SK-N-SH (cell line): ENCODE data around the gene GPR107. TPM values are rescaled to one million over a fixed set of nuclear protein-coding genes. Genes with fewer than 3 reads are reported as not detected.

Experiments
- CTCF ChIA-PET: fragments of 300-600, 350-600 bp; formaldehyde crosslinking; extraction: SDS; loops from one replicate; lab custom pipeline; 2021; lab: Yijun Ruan, JAX
- POLR2A ChIA-PET: fragments of 350-600 bp; sonication (Branson Sonifier 250); formaldehyde crosslinking; extraction: SDS; loops from one replicate; lab custom pipeline; 2020; ENCODE audit warnings: antibody characterized with exemption, inconsistent platforms; lab: Yijun Ruan, JAX
- DNase-seq: peaks from one replicate; pipeline ENCODE4 v3.0.0; 2012
- H2AFZ ChIP-seq: fragments of 200-600 bp; sonication (generic); 2 replicates; pipeline ENCODE4 v1.8.1; 2016; ENCODE audit warnings: antibody characterized with exemption, mild to moderate bottlenecking, low read depth
- H3F3A ChIP-seq: fragments of 200-600 bp; sonication (generic); replicated peaks from 2 replicates; pipeline ENCODE3; 2016; ENCODE audit warnings: antibody characterized with exemption, mild to moderate bottlenecking; ENCODE audit not compliant: insufficient read depth
- H3K27ac ChIP-seq, 2 experiments: fragments of 200-500 bp in 1 of 2; fragments of 200-600 bp in 1 of 2; sonication (Bioruptor generic) in 1 of 2; sonication (generic), shearing (Covaris generic) in 1 of 2; 2 replicates each; pipeline versions ENCODE4 v1.5.1 to v1.6.1; 2014 to 2016; ENCODE audit warnings: low read depth in 2 of 2, inconsistent platforms in 1 of 2, low read length in 1 of 2, mild to moderate bottlenecking in 1 of 2, mixed read lengths in 1 of 2
- H3K27me3 ChIP-seq: fragments of 200-600 bp; sonication (generic), shearing (Covaris generic); 2 replicates; pipeline ENCODE4 v1.6.1; 2016; ENCODE audit warnings: mixed run types; ENCODE audit not compliant: insufficient read depth
- H3K36me3 ChIP-seq, 2 experiments: fragments of 200-500 bp in 1 of 2; fragments of 200-600 bp in 1 of 2; sonication (Bioruptor generic) in 1 of 2; sonication (generic) in 1 of 2; replicated peaks in 1 of 2; 2 replicates each; pipeline versions ENCODE3 to v1.5.1; 2014 to 2016; ENCODE audit warnings: low read length in 1 of 2, mild to moderate bottlenecking in 1 of 2; ENCODE audit not compliant: insufficient read depth in 2 of 2, control insufficient read depth in 1 of 2
- H3K4me1 ChIP-seq, 2 experiments: fragments of 200-500 bp in 1 of 2; fragments of 200-600 bp in 1 of 2; sonication (Bioruptor generic) in 1 of 2; sonication (generic), shearing (Covaris generic) in 1 of 2; 2 replicates each; pipeline versions ENCODE4 v1.5.1 to v1.6.1; 2014 to 2016; ENCODE audit warnings: low read depth in 1 of 2, low read length in 1 of 2, mixed run types in 1 of 2; ENCODE audit not compliant: insufficient read depth in 2 of 2, control insufficient read depth in 1 of 2
- H3K4me2 ChIP-seq: fragments of 200-600 bp; sonication (generic), shearing (Covaris generic); 2 replicates; pipeline ENCODE4 v1.6.1; 2017; ENCODE audit warnings: mixed run types
- H3K4me3 ChIP-seq, 2 experiments: fragments of 200-500 bp in 1 of 2; fragments of 200-600 bp in 1 of 2; sonication (Bioruptor generic) in 1 of 2; sonication (generic), shearing (Covaris generic) in 1 of 2; 2 replicates each; pipeline versions ENCODE4 v1.5.1 to v1.8.1; 2014 to 2016; ENCODE audit warnings: low read depth in 2 of 2, inconsistent platforms in 1 of 2, low read length in 1 of 2, mild to moderate bottlenecking in 1 of 2, mixed read lengths in 1 of 2, moderate library complexity in 1 of 2
- H3K79me2 ChIP-seq: fragments of 200-600 bp; sonication (generic); 2 replicates; pipeline ENCODE4 v1.8.1; 2017; ENCODE audit warnings: mild to moderate bottlenecking; ENCODE audit not compliant: insufficient read depth
- H3K9ac ChIP-seq: fragments of 200-600 bp; sonication (generic); 2 replicates; pipeline ENCODE4 v1.6.1; 2017; ENCODE audit warnings: mixed run types
- H3K9me2 ChIP-seq: fragments of 200-600 bp; sonication (generic); 2 replicates; pipeline ENCODE4 v1.6.1; 2017; ENCODE audit warnings: mixed run types
- H3K9me3 ChIP-seq: fragments of 200-600 bp; sonication (generic); 2 replicates; pipeline ENCODE4 v1.6.1; 2017; ENCODE audit warnings: mixed run types, mild to moderate bottlenecking, moderate library complexity
- H4K20me1 ChIP-seq: fragments of 200-600 bp; sonication (generic); 2 replicates; pipeline ENCODE4 v1.6.1; 2017; ENCODE audit warnings: mild to moderate bottlenecking, mixed run types; ENCODE audit not compliant: insufficient read depth
- EP300 ChIP-seq, 2 experiments: IDR thresholded peaks; 2 replicates each; pipeline versions ENCODE4 v1.4.0 to v1.6.1; 2012; ENCODE audit warnings: borderline replicate concordance in 1 of 2, low read depth in 1 of 2, low read length in 1 of 2
- FOSL2 ChIP-seq: IDR thresholded peaks from 2 replicates; pipeline ENCODE4 v1.4.0; 2012; ENCODE audit warnings: low read depth, mild to moderate bottlenecking, moderate library complexity, borderline replicate concordance
- FOXJ3 ChIP-seq: sonication (generic); formaldehyde crosslinking; IDR thresholded peaks from 2 replicates; pipeline ENCODE4 v1.5.1; 2020; ENCODE audit warnings: mild to moderate bottlenecking, missing genetic modification reagents
- FOXM1 ChIP-seq: IDR thresholded peaks from 2 replicates; pipeline ENCODE4 v1.4.0; 2012; ENCODE audit warnings: low read depth, mild to moderate bottlenecking
- GABPA ChIP-seq: IDR thresholded peaks from 2 replicates; pipeline ENCODE4 v1.4.0; 2012; ENCODE audit warnings: low read depth, mild to moderate bottlenecking
- JUND ChIP-seq: IDR thresholded peaks from 2 replicates; pipeline ENCODE4 v1.4.0; 2012
- MEF2A ChIP-seq: IDR thresholded peaks from 2 replicates; pipeline ENCODE4 v1.4.0; 2012; ENCODE audit warnings: low read depth, borderline replicate concordance
- NFIC ChIP-seq: IDR thresholded peaks from 2 replicates; pipeline ENCODE4 v1.4.0; 2012; ENCODE audit warnings: borderline replicate concordance
- POLR2AphosphoS5 ChIP-seq: IDR thresholded peaks from 2 replicates; pipeline ENCODE4 v1.6.1; 2012; ENCODE audit warnings: low read depth, low read length
- RAD21 ChIP-seq: IDR thresholded peaks from 2 replicates; pipeline ENCODE4 v1.6.1; 2012; ENCODE audit warnings: mild to moderate bottlenecking, low read length
- RCOR1 ChIP-seq: fragments of 150-350 bp; IDR thresholded peaks from 2 replicates; pipeline ENCODE4 v1.6.1; 2017; ENCODE audit warnings: antibody characterized with exemption, low read length
- RFX5 ChIP-seq: IDR thresholded peaks from 2 replicates; pipeline ENCODE4 v1.6.1; 2012; ENCODE audit warnings: mild to moderate bottlenecking, improper control_type of control experiment, low read length
- RXRA ChIP-seq: IDR thresholded peaks from 2 replicates; pipeline ENCODE4 v1.4.0; 2012; ENCODE audit warnings: low read depth, mild to moderate bottlenecking, borderline replicate concordance
- SIN3A ChIP-seq: IDR thresholded peaks from 2 replicates; pipeline ENCODE4 v1.6.1; 2012; ENCODE audit warnings: low read depth, mild to moderate bottlenecking, low read length, moderate library complexity, borderline replicate concordance
- SMC3 ChIP-seq: IDR thresholded peaks from 2 replicates; pipeline ENCODE4 v1.6.1; 2012; ENCODE audit warnings: low read depth, low read length, improper control_type of control experiment
- TAF1 ChIP-seq: IDR thresholded peaks from 2 replicates; pipeline ENCODE4 v1.6.1; 2012; ENCODE audit warnings: low read depth, mild to moderate bottlenecking, low read length, moderate library complexity, borderline replicate concordance
- TCF12 ChIP-seq: IDR thresholded peaks from 2 replicates; pipeline ENCODE4 v1.4.0; 2012
- WGBS: methylation state at CpG from one replicate; pipeline ENCODE4 v1.1.6; 2017; ENCODE audit warnings: low lambda C conversion rate; 5-methylcytosine and 5-hydroxymethylcytosine counted together
- polyA plus RNA-seq, 3 experiments: library from polyadenylated mRNA; depleted of rRNA; stranded (reverse); fragments of >200 nt; gene quantifications; 2 replicates each; pipeline ENCODE4 v1.2.3, GENCODE V29; 2012
- TF ChIP-seq, protein P1 (sequence below): fragments of 200-600 bp; sonication (generic); IDR thresholded peaks from 2 replicates; pipeline ENCODE4 v1.6.1; 2017; ENCODE audit warnings: antibody characterized with exemption, mild to moderate bottlenecking, moderate library complexity
- TF ChIP-seq, protein P2 (sequence below): IDR thresholded peaks from 2 replicates; pipeline ENCODE4 v1.4.0; 2012; ENCODE audit warnings: low read depth

The GPR107 gene
- polyA plus RNA-seq, 1 of the 3 experiments (the other 2 are of a cell fraction) = 23.0 TPM

DNA sequence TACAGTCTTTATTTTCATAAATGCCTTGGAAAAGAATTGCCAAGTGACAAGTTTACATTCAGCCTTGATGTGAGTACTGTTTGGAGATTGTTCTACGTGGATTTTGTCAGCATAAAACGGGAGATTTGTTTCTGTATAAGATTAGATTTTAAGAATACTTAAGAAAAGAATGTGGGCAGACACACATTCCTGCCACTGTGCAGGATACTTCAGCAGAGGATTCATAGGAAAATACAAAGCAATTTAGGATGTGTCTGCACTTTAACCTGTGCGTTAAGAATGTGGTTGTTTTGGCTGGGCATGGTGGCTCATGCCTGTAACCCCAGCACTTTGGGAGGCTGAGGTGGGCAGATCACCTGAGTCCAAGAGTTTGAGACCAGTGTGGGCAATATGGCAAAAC is 37.2 kb downstream of the GPR107 start:
- H2AFZ ChIP-seq = no peak overlapping the region
- no peaks in the 10 kb centered on the region for H4K20me1 ChIP-seq
- no peaks in the 10 kb centered on the region for H3K9me2 ChIP-seq
- no peak overlapping the region for H3K9ac ChIP-seq
- 94% methylated on average over 3 of the region's 3 CpGs for WGBS
- no peaks in the 10 kb centered on the region for H3F3A ChIP-seq
- no peaks in the 10 kb centered on the region for H3K9me3 ChIP-seq
- no peaks in the 10 kb centered on the region for H3K4me1 ChIP-seq
- no peaks in the 10 kb centered on the region for H3K27me3 ChIP-seq
- ChIA-PET CTCF (interaction anchor here (2.0 kb wide), 1 partner anchor 8 kb away, joined by 4 read pairs; no protein-coding TSS in a partner anchor), POLR2A (no interaction called here)
- peaks cover 2% of the 10 kb centered on the region; the same call in 1 of the 2 replicates for H3K79me2 ChIP-seq
- TF ChIP-seq TCF12 (no peak), MEF2A (no peak), JUND (no peak), GABPA (no peak), RXRA (no peak), RCOR1 (no peak)
- TF ChIP-seq, protein P1, sequence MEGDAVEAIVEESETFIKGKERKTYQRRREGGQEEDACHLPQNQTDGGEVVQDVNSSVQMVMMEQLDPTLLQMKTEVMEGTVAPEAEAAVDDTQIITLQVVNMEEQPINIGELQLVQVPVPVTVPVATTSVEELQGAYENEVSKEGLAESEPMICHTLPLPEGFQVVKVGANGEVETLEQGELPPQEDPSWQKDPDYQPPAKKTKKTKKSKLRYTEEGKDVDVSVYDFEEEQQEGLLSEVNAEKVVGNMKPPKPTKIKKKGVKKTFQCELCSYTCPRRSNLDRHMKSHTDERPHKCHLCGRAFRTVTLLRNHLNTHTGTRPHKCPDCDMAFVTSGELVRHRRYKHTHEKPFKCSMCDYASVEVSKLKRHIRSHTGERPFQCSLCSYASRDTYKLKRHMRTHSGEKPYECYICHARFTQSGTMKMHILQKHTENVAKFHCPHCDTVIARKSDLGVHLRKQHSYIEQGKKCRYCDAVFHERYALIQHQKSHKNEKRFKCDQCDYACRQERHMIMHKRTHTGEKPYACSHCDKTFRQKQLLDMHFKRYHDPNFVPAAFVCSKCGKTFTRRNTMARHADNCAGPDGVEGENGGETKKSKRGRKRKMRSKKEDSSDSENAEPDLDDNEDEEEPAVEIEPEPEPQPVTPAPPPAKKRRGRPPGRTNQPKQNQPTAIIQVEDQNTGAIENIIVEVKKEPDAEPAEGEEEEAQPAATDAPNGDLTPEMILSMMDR = peak; percentile 25
- no peak for DNase-seq
- no peak overlapping the region for H3K4me3 ChIP-seq
- no peak overlapping the region for H3K27ac ChIP-seq
- peaks cover 38 to 51% of the 10 kb centered on the region in 2 experiments for H3K36me3 ChIP-seq
- no peak overlapping the region for H3K4me2 ChIP-seq

DNA sequence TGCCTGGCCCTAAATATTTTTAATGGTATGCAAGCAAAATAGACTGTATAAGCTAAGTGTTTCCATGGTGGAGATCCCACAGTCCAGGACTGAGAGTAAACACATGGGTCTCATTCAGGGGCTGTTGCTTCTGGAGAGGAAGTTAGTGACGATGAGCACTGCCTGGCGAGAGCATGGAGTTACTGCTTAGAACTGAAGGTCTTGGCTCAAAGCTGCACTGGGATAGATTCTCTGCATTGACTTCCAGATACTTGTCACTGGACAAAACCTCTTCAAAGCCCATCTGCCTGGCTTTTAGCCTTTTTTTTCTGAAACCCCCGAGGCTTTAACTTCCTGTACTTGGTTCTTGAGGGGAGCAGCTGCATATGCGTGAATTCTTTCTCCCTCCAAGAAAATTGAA is 39.2 kb downstream of the GPR107 start:
- Histone ChIP-seq H3K9me3 (no peaks in the 10 kb centered on the region), H3K27ac (no peak overlapping the region), H4K20me1 (no peaks in the 10 kb centered on the region), H2AFZ (no peak overlapping the region), H3K9ac (no peak overlapping the region), H3K4me2 (no peak overlapping the region), H3K27me3 (no peaks in the 10 kb centered on the region), H3K36me3 (peaks cover 32 to 48% of the 10 kb centered on the region in 2 experiments), H3K79me2 (peaks cover 4% of the 10 kb centered on the region; the same call in 1 of the 2 replicates), H3F3A (no peaks in the 10 kb centered on the region), H3K4me3 (no peak overlapping the region), H3K9me2 (no peaks in the 10 kb centered on the region), H3K4me1 (no peaks in the 10 kb centered on the region)
- no peak for DNase-seq
- TF ChIP-seq NFIC = no peak
- no peak for TF ChIP-seq FOXM1
- no peak for TF ChIP-seq RAD21
- TF ChIP-seq, protein P1 = no peak
- TF ChIP-seq EP300 (IDR thresholded peaks at IDR 0.05; ENCODE audit: borderline replicate concordance in 1 of 2, low read depth in 1 of 2, low read length in 1 of 2) = no peak
- TF ChIP-seq, protein P2, sequence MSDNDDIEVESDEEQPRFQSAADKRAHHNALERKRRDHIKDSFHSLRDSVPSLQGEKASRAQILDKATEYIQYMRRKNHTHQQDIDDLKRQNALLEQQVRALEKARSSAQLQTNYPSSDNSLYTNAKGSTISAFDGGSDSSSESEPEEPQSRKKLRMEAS = no peak
- TF ChIP-seq POLR2AphosphoS5 = no peak
- TF ChIP-seq RCOR1 = no peak
- TF ChIP-seq SMC3 = no peak
- no peak for TF ChIP-seq FOSL2
- no peak for TF ChIP-seq SIN3A
- no peak for TF ChIP-seq MEF2A
- TF ChIP-seq TAF1 = no peak
- TF ChIP-seq RFX5 = no peak
- no peak for TF ChIP-seq FOXJ3 (CRISPR knock-in tag)
- TF ChIP-seq RXRA = no peak
- ChIA-PET POLR2A (no interaction called here), CTCF (interaction anchor here (1.4 kb wide), 1 partner anchor 143 kb away, joined by 7 read pairs; no protein-coding TSS in a partner anchor)
- WGBS = 91% methylated on average over 4 of the region's 4 CpGs
